HepG2 (cell line): ENCODE measurements around the gene ID3. TPM values are rescaled to one million over a fixed set of nuclear protein-coding genes. Genes with fewer than 3 reads are reported as not detected.

Experiments used
- BCLAF1 ChIP-seq: fragments of 450-650 bp; IDR thresholded peaks from 2 replicates; pipeline ENCODE4 v1.6.1; 2017; ENCODE audit warnings: mild to moderate bottlenecking
- BRF2 ChIP-seq: sonication (generic); formaldehyde crosslinking; IDR thresholded peaks from 2 replicates; pipeline ENCODE4 v1.8.1; 2022; ENCODE audit warnings: mild to moderate bottlenecking, missing genetic modification reagents
- CEBPG ChIP-seq: IDR thresholded peaks from 2 replicates; pipeline ENCODE4 v1.6.1; 2016
- CENPBD1 ChIP-seq: sonication (generic); formaldehyde crosslinking; IDR thresholded peaks from 2 replicates; pipeline ENCODE4 v1.8.0; 2022; ENCODE audit warnings: missing genetic modification reagents, low read depth, mild to moderate bottlenecking, borderline replicate concordance
- DDIT3 ChIP-seq: sonication (generic); formaldehyde crosslinking; IDR thresholded peaks from 2 replicates; pipeline ENCODE4 v1.4.0; 2020; ENCODE audit warnings: mild to moderate bottlenecking, missing genetic modification reagents
- HMGXB3 ChIP-seq: sonication (generic); formaldehyde crosslinking; IDR thresholded peaks from 2 replicates; pipeline ENCODE4 v1.4.0; 2020; ENCODE audit warnings: missing genetic modification reagents, borderline replicate concordance
- MEIS1 ChIP-seq: sonication (generic); formaldehyde crosslinking; IDR thresholded peaks from 2 replicates; pipeline ENCODE4 v1.9.0; 2021; ENCODE audit warnings: mild to moderate bottlenecking, missing genetic modification reagents, moderate library complexity, borderline replicate concordance
- POLR2AphosphoS5 ChIP-seq: IDR thresholded peaks from 2 replicates; pipeline ENCODE4 v1.6.1; 2012; ENCODE audit warnings: low read depth, low read length
- RBFOX2 ChIP-seq: fragments of 200-400 bp; formaldehyde crosslinking; IDR thresholded peaks from 2 replicates; pipeline ENCODE4 v1.6.1; 2017; ENCODE audit warnings: low read depth, mild to moderate bottlenecking, low read length
- REXO4 ChIP-seq: sonication (generic); formaldehyde crosslinking; IDR thresholded peaks from 2 replicates; pipeline ENCODE4 v1.8.0; 2022; ENCODE audit warnings: missing genetic modification reagents, mild to moderate bottlenecking, borderline replicate concordance
- SMARCE1 ChIP-seq: fragments of 450-650 bp; IDR thresholded peaks from 2 replicates; pipeline ENCODE4 v1.6.1; 2017; ENCODE audit warnings: borderline replicate concordance
- SYNCRIP ChIP-seq: fragments of 200-400 bp; formaldehyde crosslinking; IDR thresholded peaks from 2 replicates; pipeline ENCODE4 v1.6.1; 2018; ENCODE audit warnings: mild to moderate bottlenecking, low read depth, low read length; ENCODE audit not compliant: insufficient read depth
- ZNF10 ChIP-seq: sonication (generic); formaldehyde crosslinking; IDR thresholded peaks from 2 replicates; pipeline ENCODE4 v1.4.0; 2020; ENCODE audit warnings: mild to moderate bottlenecking, low read depth, missing genetic modification reagents, borderline replicate concordance
- ZNF138 ChIP-seq: sonication (generic); formaldehyde crosslinking; IDR thresholded peaks from 2 replicates; pipeline ENCODE4 v1.5.0; 2020; ENCODE audit warnings: mild to moderate bottlenecking, low read depth, missing genetic modification reagents
- ZNF263 ChIP-seq: sonication (generic); formaldehyde crosslinking; IDR thresholded peaks from 2 replicates; pipeline ENCODE4 v1.4.0; 2020; ENCODE audit warnings: missing genetic modification reagents
- ZNF350 ChIP-seq: sonication (generic); formaldehyde crosslinking; IDR thresholded peaks from 2 replicates; pipeline ENCODE4 v1.4.0; 2020; ENCODE audit warnings: mild to moderate bottlenecking, low read depth, missing genetic modification reagents, borderline replicate concordance
- ZNF629 ChIP-seq: sonication (generic); formaldehyde crosslinking; conservative IDR thresholded peaks from 2 replicates; pipeline ENCODE4 v1.5.0; 2020; ENCODE audit warnings: missing genetic modification reagents
- polyA plus RNA-seq, 8 experiments: library from polyadenylated mRNA; depleted of rRNA in 3 of 8; stranded (reverse) in 7 of 8; unstranded in 1 of 8; fragments of >200 nt; fragmentation: Illumina TruSeq in 4 of 8; extraction: Trizol in 4 of 8; gene quantifications; 2 replicates each; pipeline versions ENCODE4 v1.2.1 to v1.2.3, GENCODE V29; 2011 to 2016; ENCODE audit warnings: low read depth in 4 of 8, missing spikeins in 1 of 8, mixed read lengths in 1 of 8; ENCODE audit not compliant: insufficient read depth in 1 of 8
- total RNA-seq, 5 experiments: library from RNA; depleted of rRNA; stranded (reverse); fragments of >200 nt; fragmentation: Illumina TruSeq; extraction: Trizol; gene quantifications; 2 replicates each; pipeline ENCODE4 v1.2.3, GENCODE V29; 2016; ENCODE audit warnings: low read depth in 1 of 5
- TF ChIP-seq, protein P1 (sequence below), 2 experiments: fragments of 450-650 bp in 1 of 2; sonication (generic) in 1 of 2; formaldehyde crosslinking; IDR thresholded peaks; 2 replicates each; pipeline versions ENCODE4 v1.5.0 to v1.8.0; 2020 to 2022; ENCODE audit warnings: mild to moderate bottlenecking in 1 of 2, missing genetic modification reagents in 1 of 2

ID3 gene
- total and polyA plus RNA-seq, 2 of the 13 experiments (the other 11 are each of a cell fraction or from before 2014, with no cell fraction given), result 64.8 to 115 TPM

GRCh38 chr1:23558140-23558871 is 995 bp downstream of the ID3 start (continued):
- TF ChIP-seq BRF2 (CRISPR knock-in tag) (0 out of 2 replicates have a peak, but pooled peaks have one; percentile 52), MEIS1 (CRISPR knock-in tag) (peak; percentile 82; the same call in 1 of the 2 replicates), ZNF629 (CRISPR knock-in tag) (peak; percentile 30; the same call in 1 of the 2 replicates), CENPBD1 (no peak), CEBPG (no peak; the same call in 1 of the 2 replicates), SMARCE1 (no peak), BCLAF1 (no peak), RBFOX2 (peak; percentile 82), ZNF138 (CRISPR knock-in tag) (0 out of 2 replicates have a peak, but pooled peaks have one; percentile 51), SYNCRIP (no peak), ZNF263 (CRISPR knock-in tag) (no peak), ZNF350 (CRISPR knock-in tag) (peak; percentile 34; the same call in 1 of the 2 replicates), POLR2AphosphoS5 (peak; percentile 68), ZNF10 (no peak), HMGXB3 (CRISPR knock-in tag) (no peak; the same call in 1 of the 2 replicates), REXO4 (CRISPR knock-in tag) (no peak), DDIT3 (no peak)
- TF ChIP-seq, protein P1, sequence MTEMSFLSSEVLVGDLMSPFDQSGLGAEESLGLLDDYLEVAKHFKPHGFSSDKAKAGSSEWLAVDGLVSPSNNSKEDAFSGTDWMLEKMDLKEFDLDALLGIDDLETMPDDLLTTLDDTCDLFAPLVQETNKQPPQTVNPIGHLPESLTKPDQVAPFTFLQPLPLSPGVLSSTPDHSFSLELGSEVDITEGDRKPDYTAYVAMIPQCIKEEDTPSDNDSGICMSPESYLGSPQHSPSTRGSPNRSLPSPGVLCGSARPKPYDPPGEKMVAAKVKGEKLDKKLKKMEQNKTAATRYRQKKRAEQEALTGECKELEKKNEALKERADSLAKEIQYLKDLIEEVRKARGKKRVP (CRISPR knock-in tag; IDR thresholded peaks at IDR 0.05), result no peak
